Nephron (organoid): Measurements from ENCODE around the gene FIP1L1.
"Not testable (repeated sequence)": the region's sequence is repeated elsewhere in the genome, so short reads cannot be mapped to it uniquely, and the experiment has no call there.

Source experiments
- H3K27ac Mint-ChIP-seq, 3 experiments: 2 replicates each; pipeline ENCODE4 v1.8.0; 2020; ENCODE audit warnings: mixed read lengths in 3 of 3, mild to moderate bottlenecking in 2 of 3, moderate library complexity in 1 of 3
- H3K27me3 Mint-ChIP-seq: 2 replicates; pipeline ENCODE4 v1.8.0; 2021; ENCODE audit warnings: low read depth, mild to moderate bottlenecking, moderate library complexity, mixed read lengths
- H3K36me3 Mint-ChIP-seq: 2 replicates; pipeline ENCODE4 v1.8.0; 2020; ENCODE audit warnings: low read depth, mixed read lengths
- H3K4me1 Mint-ChIP-seq: 2 replicates; pipeline ENCODE4 v1.8.0; 2020; ENCODE audit warnings: mixed read lengths
- H3K4me3 Mint-ChIP-seq, 3 experiments: 2 replicates each; pipeline ENCODE4 v1.8.0; 2020; ENCODE audit warnings: mild to moderate bottlenecking in 3 of 3, mixed read lengths in 3 of 3, moderate library complexity in 2 of 3
- H3K9me3 Mint-ChIP-seq: 2 replicates; pipeline ENCODE4 v1.8.0; 2020; ENCODE audit warnings: mixed read lengths
- TF ChIP-seq, protein P1 (sequence below), 3 experiments: fragments of 200-600 bp; sonication (generic); IDR thresholded peaks; one replicate each; pipeline ENCODE4 v1.5.0; 2021; ENCODE audit warnings: antibody characterized with exemption in 3 of 3; ENCODE audit not compliant: unreplicated experiment in 3 of 3

Gene FIP1L1

GRCh38 chr4:53371843-53372521, 5.5 kb upstream of the FIP1L1 start:
- Mint-ChIP-seq H3K36me3 (no peaks in the 10 kb centered on the region), H3K27me3 (peaks cover 39% of the 10 kb centered on the region), H3K4me3 (no peak overlapping the region), H3K9me3 (no peaks in the 10 kb centered on the region), H3K4me1 (peaks cover 4% of the 10 kb centered on the region), H3K27ac (no peak overlapping the region)
- TF ChIP-seq, protein P1, sequence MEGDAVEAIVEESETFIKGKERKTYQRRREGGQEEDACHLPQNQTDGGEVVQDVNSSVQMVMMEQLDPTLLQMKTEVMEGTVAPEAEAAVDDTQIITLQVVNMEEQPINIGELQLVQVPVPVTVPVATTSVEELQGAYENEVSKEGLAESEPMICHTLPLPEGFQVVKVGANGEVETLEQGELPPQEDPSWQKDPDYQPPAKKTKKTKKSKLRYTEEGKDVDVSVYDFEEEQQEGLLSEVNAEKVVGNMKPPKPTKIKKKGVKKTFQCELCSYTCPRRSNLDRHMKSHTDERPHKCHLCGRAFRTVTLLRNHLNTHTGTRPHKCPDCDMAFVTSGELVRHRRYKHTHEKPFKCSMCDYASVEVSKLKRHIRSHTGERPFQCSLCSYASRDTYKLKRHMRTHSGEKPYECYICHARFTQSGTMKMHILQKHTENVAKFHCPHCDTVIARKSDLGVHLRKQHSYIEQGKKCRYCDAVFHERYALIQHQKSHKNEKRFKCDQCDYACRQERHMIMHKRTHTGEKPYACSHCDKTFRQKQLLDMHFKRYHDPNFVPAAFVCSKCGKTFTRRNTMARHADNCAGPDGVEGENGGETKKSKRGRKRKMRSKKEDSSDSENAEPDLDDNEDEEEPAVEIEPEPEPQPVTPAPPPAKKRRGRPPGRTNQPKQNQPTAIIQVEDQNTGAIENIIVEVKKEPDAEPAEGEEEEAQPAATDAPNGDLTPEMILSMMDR (IDR thresholded peaks at IDR 0.05; ENCODE audit: unreplicated experiment in 3 of 3): no peak

DNA sequence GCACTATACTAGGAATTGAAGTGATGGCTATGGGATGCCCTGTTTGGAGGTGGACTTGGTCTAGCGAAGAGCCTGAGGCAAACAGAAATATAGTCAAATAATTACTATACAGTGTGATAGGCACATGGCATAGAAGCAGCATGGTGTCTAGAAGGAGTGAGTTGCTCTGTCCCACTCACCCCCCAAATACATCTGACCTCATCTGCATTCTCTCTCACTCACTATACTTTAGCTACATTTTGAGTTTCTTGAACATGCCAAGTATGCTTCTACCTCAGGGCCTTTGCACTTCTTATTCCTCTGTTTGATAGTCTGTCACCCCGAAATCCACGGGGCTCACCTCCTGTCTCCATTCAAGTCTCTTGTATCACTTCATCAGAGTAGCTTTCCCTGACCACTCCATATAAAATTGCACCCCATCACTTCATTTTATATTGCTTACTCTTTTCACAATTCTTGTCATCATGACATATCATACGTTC, 2.6 kb upstream of the FIP1L1 start:
- H3K27ac Mint-ChIP-seq: no peak overlapping the region
- peak overlapping the region; percentile 11 to 38 (median 33) for H3K4me3 Mint-ChIP-seq
- H3K27me3 Mint-ChIP-seq: peaks cover 21% of the 10 kb centered on the region
- no peaks in the 10 kb centered on the region for H3K9me3 Mint-ChIP-seq
- peaks cover 4% of the 10 kb centered on the region for H3K36me3 Mint-ChIP-seq
- H3K4me1 Mint-ChIP-seq: peaks cover 21% of the 10 kb centered on the region
- TF ChIP-seq, protein P1 (IDR thresholded peaks at IDR 0.05; ENCODE audit: unreplicated experiment in 3 of 3): no peak

- Mint-ChIP-seq H3K4me1 (peaks cover 28% of the 10 kb centered on the region), H3K27me3 (peaks cover 5% of the 10 kb centered on the region), H3K27ac (peak overlapping the region; percentile 96 to 99 (median 98)), H3K36me3 (peaks cover 8% of the 10 kb centered on the region), H3K9me3 (no peaks in the 10 kb centered on the region), H3K4me3 (peak overlapping the region; percentile 96 to 100 (median 99))
- TF ChIP-seq, protein P1 (IDR thresholded peaks at IDR 0.05; ENCODE audit: unreplicated experiment in 3 of 3): no peak
Measured at GRCh38 chr4:53376900-53377299, 541 bp upstream of the FIP1L1 start.

DNA sequence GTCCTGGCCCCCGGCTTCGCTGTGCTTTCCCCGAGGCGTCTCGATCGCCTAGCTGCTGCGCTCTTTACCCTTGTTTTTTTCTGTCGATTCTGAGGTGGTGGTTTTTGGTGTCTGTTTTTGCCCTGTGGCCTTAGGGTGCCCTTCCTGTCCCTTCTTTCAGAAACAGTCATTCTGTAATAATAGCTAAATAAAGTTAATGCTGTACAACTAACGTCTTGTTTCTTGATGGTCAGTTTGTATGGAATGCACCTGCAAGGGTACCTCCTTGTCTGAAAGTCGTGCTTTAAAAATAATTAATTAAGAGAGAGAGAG, 686 bp downstream of the FIP1L1 start:
- TF ChIP-seq, protein P1 (IDR thresholded peaks at IDR 0.05; ENCODE audit: unreplicated experiment in 3 of 3): no peak
- Mint-ChIP-seq H3K9me3 (no peaks in the 10 kb centered on the region), H3K4me1 (peaks cover 28% of the 10 kb centered on the region), H3K36me3 (peaks cover 10% of the 10 kb centered on the region), H3K4me3 (peak overlapping the region; percentile 96 to 100 (median 99)), H3K27ac (peak overlapping the region; percentile 96 to 99 (median 98)), H3K27me3 (peaks cover 4% of the 10 kb centered on the region)

DNA sequence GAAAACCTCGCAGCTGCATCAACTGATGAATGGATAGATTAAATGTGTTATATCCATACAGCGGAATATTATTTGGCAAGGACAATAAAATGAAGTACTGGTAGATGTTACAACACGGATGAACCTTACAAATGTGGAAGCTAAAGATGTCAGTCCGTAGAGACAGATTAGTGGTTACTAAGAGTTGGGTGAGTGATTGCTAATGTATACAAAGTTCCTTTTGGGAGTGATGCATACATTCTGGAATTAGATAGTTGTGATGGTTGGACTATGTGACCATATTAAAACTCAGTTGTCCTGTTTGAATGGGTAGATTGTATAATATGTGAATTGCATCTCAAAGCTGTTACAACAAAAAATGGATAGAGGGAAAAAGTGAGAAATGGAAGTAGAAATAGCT, 2.8 kb downstream of the FIP1L1 start:
- peak overlapping the region in 2 of 3 experiments; percentile 8 to 96 for H3K4me3 Mint-ChIP-seq
- TF ChIP-seq, protein P1 (IDR thresholded peaks at IDR 0.05; ENCODE audit: unreplicated experiment in 3 of 3): no peak
- H3K4me1 Mint-ChIP-seq: peaks cover 28% of the 10 kb centered on the region
- peaks cover 26% of the 10 kb centered on the region for H3K36me3 Mint-ChIP-seq
- H3K27ac Mint-ChIP-seq: no peak overlapping the region
- peaks cover 4% of the 10 kb centered on the region for H3K27me3 Mint-ChIP-seq
- no peaks in the 10 kb centered on the region for H3K9me3 Mint-ChIP-seq

DNA sequence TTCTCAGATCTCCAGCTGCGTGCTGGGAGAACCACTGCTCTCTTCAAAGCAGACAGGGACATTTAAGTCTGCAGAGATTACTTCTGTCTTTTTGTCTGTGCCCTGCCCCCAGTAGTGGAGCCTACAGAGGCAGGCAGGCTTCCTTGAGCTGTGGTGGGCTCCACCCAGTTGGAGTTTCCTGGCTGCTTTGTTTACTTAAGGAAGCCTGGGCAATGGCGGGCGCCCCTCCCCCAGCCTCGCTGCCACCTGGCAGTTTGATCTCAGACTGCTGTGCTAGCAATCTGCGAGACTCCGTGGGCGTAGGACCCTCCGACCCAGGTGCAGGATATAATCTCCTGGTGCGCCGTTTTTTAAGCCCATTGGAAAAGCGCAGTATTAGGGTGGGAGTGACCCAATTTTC, 32.0 kb downstream of the FIP1L1 start:
- Mint-ChIP-seq H3K9me3 (peaks cover 36% of the 10 kb centered on the region), H3K36me3 (peaks cover 61% of the 10 kb centered on the region)
- not testable (repeated sequence) for H3K4me3 Mint-ChIP-seq, H3K4me1 Mint-ChIP-seq, H3K27ac Mint-ChIP-seq, H3K27me3 Mint-ChIP-seq
